ENCODE results near the gene HOMER1. TPM values are rescaled to one million over a fixed set of nuclear protein-coding genes. Genes with fewer than 3 reads are reported as not detected.
A peak's percentile ranks its signal among the peaks of the same experiment; 100 is the strongest.

The HOMER1 gene
- total RNA-seq, 2 experiments from 2014 or later, result 6.3 to 13.9 TPM

GRCh38 chr5:79562351-79563246 lies 48.7 kb upstream of the HOMER1 start:
- H3K9me3 ChIP-seq (ENCODE audit: low read length), result no peaks in the 10 kb centered on the region
- H3K9me2 ChIP-seq (ENCODE audit: insufficient read depth, low read length), result no peaks in the 10 kb centered on the region
- DNase-seq (ENCODE audit: low spot score), result no peak
- H3K4me3 ChIP-seq (ENCODE audit: low read depth, low read length, poor library complexity, severe bottlenecking), result no peak overlapping the region
- H3K4me1 ChIP-seq (ENCODE audit: insufficient read depth, low read length, poor library complexity, severe bottlenecking), result peaks cover 5% of the 10 kb centered on the region
- no peak overlapping the region for H3K4me2 ChIP-seq (ENCODE audit: low read length)
- H3K27ac ChIP-seq (ENCODE audit: low read depth, low read length, poor library complexity, severe bottlenecking), result no peak overlapping the region
- no peak for TF ChIP-seq EZH2phosphoT487 (IDR thresholded peaks at IDR 0.05; ENCODE audit: borderline replicate concordance, low read depth, low read length)
- TF ChIP-seq CTCF (conservative IDR thresholded peaks at IDR 0.05; ENCODE audit: low read length), result no peak
- no peaks in the 10 kb centered on the region for H4K20me1 ChIP-seq (ENCODE audit: insufficient read depth, low read length)
- no peaks in the 10 kb centered on the region for H3K79me2 ChIP-seq (ENCODE audit: insufficient read depth, low read depth, low read length)
- no peak overlapping the region for H2AFZ ChIP-seq (ENCODE audit: low read length)
- no peaks in the 10 kb centered on the region for H3K36me3 ChIP-seq (ENCODE audit: insufficient read depth, low read length)
- intact Hi-C loops (cut with micrococcal nuclease; ENCODE audit: unreplicated experiment), result no loop called here
- CTCF ChIA-PET (ENCODE audit: unreplicated experiment), result no interaction called here
- POLR2A ChIA-PET, result interaction anchor here (0.6 to 0.7 kb wide), 4 partner anchors 10 to 1196 kb away, joined by 3 to 4 read pairs (median 3); no protein-coding TSS in a partner anchor
- BruUV-seq (replicated peaks), result no TSS peak

GRCh38 chr5:79561525-79561893 lies 47.6 kb upstream of the HOMER1 start:
- no peaks in the 10 kb centered on the region for H4K20me1 ChIP-seq (ENCODE audit: insufficient read depth, low read length)
- intact Hi-C loops (cut with micrococcal nuclease; ENCODE audit: unreplicated experiment), result no loop called here
- H2AFZ ChIP-seq (ENCODE audit: low read length), result peak overlapping the region; percentile 41; the same call in 1 of the 2 replicates
- H3K4me1 ChIP-seq (ENCODE audit: insufficient read depth, low read length, poor library complexity, severe bottlenecking), result peaks cover 5% of the 10 kb centered on the region
- no TSS peak for BruUV-seq (replicated peaks)
- H3K4me3 ChIP-seq (ENCODE audit: low read depth, low read length, poor library complexity, severe bottlenecking), result no peak overlapping the region
- H3K9me3 ChIP-seq (ENCODE audit: low read length), result no peaks in the 10 kb centered on the region
- DNase-seq (ENCODE audit: low spot score), result no peak
- H3K4me2 ChIP-seq (ENCODE audit: low read length), result no peak overlapping the region
- ChIA-PET CTCF (ENCODE audit: unreplicated experiment) (no interaction called here), POLR2A (no interaction called here)
- no peaks in the 10 kb centered on the region for H3K36me3 ChIP-seq (ENCODE audit: insufficient read depth, low read length)
- no peaks in the 10 kb centered on the region for H3K79me2 ChIP-seq (ENCODE audit: insufficient read depth, low read depth, low read length)
- TF ChIP-seq CTCF (conservative IDR thresholded peaks at IDR 0.05; ENCODE audit: low read length), result no peak
- TF ChIP-seq EZH2phosphoT487 (IDR thresholded peaks at IDR 0.05; ENCODE audit: borderline replicate concordance, low read depth, low read length), result no peak
- H3K9me2 ChIP-seq (ENCODE audit: insufficient read depth, low read length), result no peaks in the 10 kb centered on the region
- no peak overlapping the region for H3K27ac ChIP-seq (ENCODE audit: low read depth, low read length, poor library complexity, severe bottlenecking)

All from OCI-LY7 (cell line).